Hepatocyte (in vitro differentiated cells): ENCODE measurements around the gene IQGAP2. TPM values are rescaled to one million over a fixed set of nuclear protein-coding genes. Genes with fewer than 3 reads are reported as not detected.

Source experiments
- DNase-seq: peaks from one replicate; pipeline ENCODE4 v3.0.0-alpha.2; 2016; ENCODE audit warnings: low spot score
- H2AFZ ChIP-seq: fragments of 200-600 bp; sonication (generic); 2 replicates; pipeline ENCODE4 v1.6.0; 2016; ENCODE audit warnings: antibody characterized with exemption, mild to moderate bottlenecking
- H3K27ac ChIP-seq: fragments of 200-600 bp; sonication (generic); 2 replicates; pipeline ENCODE4 v1.5.1; 2016; ENCODE audit warnings: mild to moderate bottlenecking
- H3K27me3 ChIP-seq: fragments of 200-600 bp; sonication (generic); 2 replicates; pipeline ENCODE4 v1.6.1; 2016
- H3K36me3 ChIP-seq: fragments of 200-600 bp; sonication (generic); replicated peaks from 2 replicates; pipeline ENCODE4 v1.5.1; 2016; ENCODE audit warnings: low read depth; ENCODE audit not compliant: insufficient read depth
- H3K4me1 ChIP-seq: fragments of 200-600 bp; sonication (generic); 2 replicates; pipeline ENCODE4 v1.5.1; 2016; ENCODE audit warnings: mild to moderate bottlenecking, moderate library complexity; ENCODE audit not compliant: insufficient read depth
- H3K4me2 ChIP-seq: fragments of 200-600 bp; sonication (generic); 2 replicates; pipeline ENCODE4 v1.6.0; 2016
- H3K4me3 ChIP-seq: fragments of 200-600 bp; sonication (generic); 2 replicates; pipeline ENCODE4 v1.5.1; 2016; ENCODE audit warnings: mild to moderate bottlenecking
- H3K79me2 ChIP-seq: fragments of 200-600 bp; sonication (generic); 2 replicates; pipeline ENCODE4 v1.6.0; 2017; ENCODE audit warnings: mild to moderate bottlenecking
- H3K9me2 ChIP-seq: fragments of 200-600 bp; sonication (generic); replicated peaks from 2 replicates; pipeline ENCODE4 v1.6.0; 2017; ENCODE audit warnings: mild to moderate bottlenecking; ENCODE audit not compliant: insufficient read depth
- H3K9me3 ChIP-seq: fragments of 200-600 bp; sonication (generic); 2 replicates; pipeline ENCODE4 v1.5.1; 2016; ENCODE audit warnings: low read depth, mild to moderate bottlenecking
- H4K20me1 ChIP-seq: fragments of 200-600 bp; sonication (generic); 2 replicates; pipeline ENCODE4 v1.6.0; 2016; ENCODE audit warnings: mild to moderate bottlenecking; ENCODE audit not compliant: insufficient read depth, poor library complexity, severe bottlenecking
- EZH2 ChIP-seq: fragments of 200-600 bp; sonication (generic); IDR thresholded peaks from 2 replicates; pipeline ENCODE4 v1.6.1; 2016; ENCODE audit warnings: antibody characterized with exemption, mild to moderate bottlenecking, borderline replicate concordance
- EZH2phosphoT487 ChIP-seq: fragments of 200-600 bp; sonication (generic); IDR thresholded peaks from one replicate; pipeline ENCODE4 v1.6.1; 2018; ENCODE audit warnings: antibody characterized with exemption, mild to moderate bottlenecking, low read depth, moderate library complexity; ENCODE audit not compliant: unreplicated experiment, severe bottlenecking
- WGBS: methylation state at CpG from one replicate; pipeline ENCODE4 v1.1.6; 2016; ENCODE audit warnings: low lambda C conversion rate; ENCODE audit errors: missing lambda C conversion rate; 5-methylcytosine and 5-hydroxymethylcytosine counted together
- polyA plus RNA-seq: library from polyadenylated mRNA; unstranded; fragments of >200 nt; fragmentation: Nextera tagmentation; extraction: Ambion mirVana; gene quantifications from 2 replicates; pipeline ENCODE4 v1.2.1, GENCODE V29; 2016
- total RNA-seq: library from RNA; depleted of rRNA; stranded (reverse); fragments of >200 nt; gene quantifications from 2 replicates; pipeline ENCODE4 v1.2.3, GENCODE V29; 2014
- TF ChIP-seq, protein P1 (sequence below): fragments of 200-600 bp; sonication (generic); IDR thresholded peaks from 2 replicates; pipeline ENCODE4 v1.5.1; 2016; ENCODE audit warnings: antibody characterized with exemption, mild to moderate bottlenecking; ENCODE audit not compliant: poor library complexity

Gene IQGAP2
- total and polyA plus RNA-seq, 2 experiments from 2014 or later = 37.2 to 78.9 TPM

DNA sequence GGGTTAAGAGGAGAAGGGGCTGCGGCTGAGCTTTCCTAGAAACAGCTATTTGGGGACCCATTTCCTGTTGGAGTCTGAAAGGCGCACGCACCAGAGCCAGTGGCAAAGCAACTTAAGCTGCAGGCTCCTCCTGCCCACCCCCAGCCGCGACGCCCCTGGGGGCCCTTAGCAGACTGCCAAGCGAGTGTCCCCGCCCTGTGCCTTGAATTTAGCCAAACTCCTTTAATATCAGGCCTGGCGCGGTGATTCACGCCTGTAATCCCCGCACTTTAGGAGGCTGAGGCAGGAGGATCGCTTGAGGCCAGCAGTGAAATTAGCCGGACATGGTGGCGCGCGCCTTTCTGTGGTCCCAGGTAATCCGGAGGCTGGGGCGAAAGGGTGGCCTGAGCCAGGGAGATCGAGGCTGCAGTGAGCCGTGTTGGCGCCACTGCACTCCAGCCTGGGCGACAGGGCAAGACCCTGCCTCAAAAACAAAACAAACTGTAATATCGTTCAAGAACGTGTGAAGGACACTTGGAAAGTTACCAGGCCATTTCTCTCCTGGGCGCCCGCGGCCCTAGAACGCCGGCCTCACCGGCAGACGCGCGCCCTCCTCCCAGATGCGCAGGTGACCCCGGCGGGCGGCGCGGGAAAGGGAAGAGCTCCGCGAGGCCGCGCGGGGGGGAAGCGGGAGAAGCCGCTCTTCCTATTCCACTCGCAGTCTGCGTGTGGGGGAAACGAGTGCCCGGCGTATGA lies 311.8 kb downstream of the IQGAP2 start:
- TF ChIP-seq, protein P1, sequence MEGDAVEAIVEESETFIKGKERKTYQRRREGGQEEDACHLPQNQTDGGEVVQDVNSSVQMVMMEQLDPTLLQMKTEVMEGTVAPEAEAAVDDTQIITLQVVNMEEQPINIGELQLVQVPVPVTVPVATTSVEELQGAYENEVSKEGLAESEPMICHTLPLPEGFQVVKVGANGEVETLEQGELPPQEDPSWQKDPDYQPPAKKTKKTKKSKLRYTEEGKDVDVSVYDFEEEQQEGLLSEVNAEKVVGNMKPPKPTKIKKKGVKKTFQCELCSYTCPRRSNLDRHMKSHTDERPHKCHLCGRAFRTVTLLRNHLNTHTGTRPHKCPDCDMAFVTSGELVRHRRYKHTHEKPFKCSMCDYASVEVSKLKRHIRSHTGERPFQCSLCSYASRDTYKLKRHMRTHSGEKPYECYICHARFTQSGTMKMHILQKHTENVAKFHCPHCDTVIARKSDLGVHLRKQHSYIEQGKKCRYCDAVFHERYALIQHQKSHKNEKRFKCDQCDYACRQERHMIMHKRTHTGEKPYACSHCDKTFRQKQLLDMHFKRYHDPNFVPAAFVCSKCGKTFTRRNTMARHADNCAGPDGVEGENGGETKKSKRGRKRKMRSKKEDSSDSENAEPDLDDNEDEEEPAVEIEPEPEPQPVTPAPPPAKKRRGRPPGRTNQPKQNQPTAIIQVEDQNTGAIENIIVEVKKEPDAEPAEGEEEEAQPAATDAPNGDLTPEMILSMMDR = no peak
- TF ChIP-seq EZH2 (no peak), EZH2phosphoT487 (no peak)
- Histone ChIP-seq H3K27me3 (peaks cover 8% of the 10 kb centered on the region), H3K4me2 (peak overlapping the region; percentile 94), H3K9me2 (no peaks in the 10 kb centered on the region), H3K4me1 (peaks cover 4% of the 10 kb centered on the region), H4K20me1 (no peaks in the 10 kb centered on the region), H2AFZ (peak overlapping the region; percentile 90), H3K27ac (no peak overlapping the region), H3K9me3 (no peaks in the 10 kb centered on the region), H3K79me2 (peaks cover 36% of the 10 kb centered on the region), H3K4me3 (peak overlapping the region; percentile 4), H3K36me3 (no peaks in the 10 kb centered on the region)
- 30% methylated on average over 50 of the region's 52 CpGs for WGBS
- DNase-seq = peak; percentile 49

DNA sequence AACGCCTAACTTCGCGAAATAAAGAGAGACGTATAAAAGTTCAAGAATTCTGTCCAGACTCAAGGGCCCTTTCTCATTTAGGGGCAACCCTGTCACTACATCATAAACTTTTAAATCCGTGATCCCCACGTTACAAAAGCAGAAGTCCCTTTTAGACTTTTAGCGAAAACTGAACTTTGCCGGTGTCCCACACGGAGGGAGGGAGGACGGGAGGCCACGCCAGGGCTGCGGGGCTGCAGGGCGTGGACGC lies 312.3 kb downstream of the IQGAP2 start:
- H3K4me2 ChIP-seq = peak overlapping the region; percentile 94
- H3K27ac ChIP-seq = peak overlapping the region; percentile 81
- H3K9me3 ChIP-seq = no peaks in the 10 kb centered on the region
- peaks cover 4% of the 10 kb centered on the region for H3K4me1 ChIP-seq
- peak overlapping the region; percentile 90 for H2AFZ ChIP-seq
- 2% methylated on average over 14 of the region's 14 CpGs for WGBS
- H3K9me2 ChIP-seq = no peaks in the 10 kb centered on the region
- no peaks in the 10 kb centered on the region for H4K20me1 ChIP-seq
- H3K27me3 ChIP-seq = peaks cover 8% of the 10 kb centered on the region
- H3K4me3 ChIP-seq = peak overlapping the region; percentile 100
- no peak for DNase-seq
- H3K36me3 ChIP-seq = no peaks in the 10 kb centered on the region
- no peak for TF ChIP-seq EZH2phosphoT487
- TF ChIP-seq, protein P1 = no peak
- TF ChIP-seq EZH2 = no peak
- peaks cover 41% of the 10 kb centered on the region for H3K79me2 ChIP-seq

DNA sequence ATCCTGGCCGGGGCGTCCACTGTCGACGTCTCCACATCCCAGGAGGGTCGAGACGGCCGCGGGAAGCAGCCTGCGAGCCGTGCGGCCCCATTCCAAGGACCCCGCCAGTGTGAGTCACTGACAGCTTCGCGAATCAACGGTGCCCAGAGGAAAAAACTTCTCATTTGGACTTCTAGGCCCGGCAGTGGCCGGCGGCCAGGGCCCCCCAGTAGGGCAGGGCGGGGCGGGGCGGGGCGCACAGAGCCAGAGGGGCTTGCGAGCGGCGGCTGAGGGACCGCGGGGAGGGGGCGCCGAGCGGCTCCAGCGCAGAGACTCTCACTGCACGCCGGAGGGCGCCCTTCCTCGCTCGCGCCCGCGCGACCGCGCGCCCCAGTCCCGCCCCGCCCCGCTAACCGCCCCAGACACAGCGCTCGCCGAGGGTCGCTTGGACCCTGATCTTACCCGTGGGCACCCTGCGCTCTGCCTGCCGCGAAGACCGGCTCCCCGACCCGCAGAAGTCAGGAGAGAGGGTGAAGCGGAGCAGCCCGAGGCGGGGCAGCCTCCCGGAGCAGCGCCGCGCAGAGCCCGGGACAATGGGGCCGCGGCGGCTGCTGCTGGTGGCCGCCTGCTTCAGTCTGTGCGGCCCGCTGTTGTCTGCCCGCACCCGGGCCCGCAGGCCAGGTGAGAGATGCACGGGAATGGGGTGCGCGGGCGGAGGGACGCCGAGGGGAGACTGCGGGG lies 312.8 kb downstream of the IQGAP2 start, which contains the start of gene F2R:
Gene F2R (plus strand): TSS at position 391 of the 720 bp plus-strand sequence. CDS start 182 bp downstream, at position 573.
- peaks cover 8% of the 10 kb centered on the region for H3K27me3 ChIP-seq
- DNase-seq = peak; percentile 83
- peak within 1 kb of the TSS; percentile 81 for H3K27ac ChIP-seq
- no peaks in the 10 kb centered on the region for H3K9me3 ChIP-seq
- no peaks in the 10 kb centered on the region for H3K36me3 ChIP-seq
- H3K79me2 ChIP-seq = peaks cover 45% of the 10 kb centered on the region
- peaks cover 4% of the 10 kb centered on the region for H3K4me1 ChIP-seq
- no peak for TF ChIP-seq EZH2
- no peak for TF ChIP-seq EZH2phosphoT487
- TF ChIP-seq, protein P1 = peak; percentile 50
- H3K4me3 ChIP-seq = peak within 1 kb of the TSS; percentile 100
- H3K4me2 ChIP-seq = peak within 1 kb of the TSS; percentile 94
- H4K20me1 ChIP-seq = no peaks in the 10 kb centered on the region
- H2AFZ ChIP-seq = peak within 1 kb of the TSS; percentile 90
- H3K9me2 ChIP-seq = no peaks in the 10 kb centered on the region
- under 1% methylated on average over 40 of the region's 82 CpGs for whole genome bisulfite sequencing
